Retina (tissue), 1 donor: Measurements from ENCODE around the gene SEMA6D.

Source experiments
- DNase-seq: peaks from one replicate; pipeline ENCODE4 v3.0.0-alpha.2; 2016

The SEMA6D gene

DNA sequence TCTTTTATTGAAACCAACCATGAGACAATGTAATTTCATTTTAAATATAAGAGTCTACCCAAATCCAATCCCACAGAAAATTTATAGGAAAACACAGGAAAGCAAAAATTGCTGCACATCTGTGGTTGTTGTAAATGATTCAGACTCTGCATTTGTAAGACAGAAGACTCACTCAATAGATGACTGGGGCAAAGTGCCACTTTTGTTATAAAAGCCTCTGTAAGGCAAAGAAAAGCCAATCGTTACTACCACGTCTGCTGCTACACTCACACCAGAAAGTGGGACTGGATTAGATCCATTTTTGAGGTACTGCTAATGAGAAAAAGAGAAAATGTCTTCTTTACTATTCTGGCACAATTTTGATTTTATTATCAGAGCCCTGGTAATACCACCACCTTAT, 74.9 kb downstream of the SEMA6D start:
- DNase-seq = no peak

DNA sequence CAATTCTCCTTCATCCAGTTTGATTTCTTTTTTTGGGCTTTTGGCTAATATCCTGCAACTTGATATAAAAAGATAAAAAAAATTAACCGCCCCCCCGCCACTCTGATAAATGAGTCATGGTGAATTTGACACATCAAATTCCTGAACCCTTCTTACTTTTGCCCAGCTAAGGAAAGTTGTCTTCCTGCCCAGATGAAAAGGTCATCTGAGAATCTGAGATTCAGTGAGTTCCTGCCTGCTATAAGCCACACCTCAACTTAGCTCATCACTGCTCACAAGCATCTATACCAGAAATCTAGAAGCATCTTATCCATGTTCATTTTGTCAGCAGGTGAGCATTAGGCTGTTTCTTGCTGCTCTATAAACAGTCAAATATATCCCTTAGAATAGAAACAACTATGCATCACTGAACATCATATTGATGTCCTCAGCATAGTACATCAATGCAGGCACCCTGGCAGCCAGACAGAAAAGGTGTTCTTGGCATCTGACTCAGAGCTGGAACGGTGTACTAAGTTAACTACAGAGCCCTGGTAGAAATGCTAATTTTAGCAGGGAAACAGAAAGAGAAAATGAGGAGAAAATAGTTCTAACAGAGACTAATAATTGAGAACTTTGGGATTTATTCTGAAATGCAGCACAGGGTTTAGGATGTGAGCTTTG, 77.1 kb downstream of the SEMA6D start:
- no peak for DNase-seq

DNA sequence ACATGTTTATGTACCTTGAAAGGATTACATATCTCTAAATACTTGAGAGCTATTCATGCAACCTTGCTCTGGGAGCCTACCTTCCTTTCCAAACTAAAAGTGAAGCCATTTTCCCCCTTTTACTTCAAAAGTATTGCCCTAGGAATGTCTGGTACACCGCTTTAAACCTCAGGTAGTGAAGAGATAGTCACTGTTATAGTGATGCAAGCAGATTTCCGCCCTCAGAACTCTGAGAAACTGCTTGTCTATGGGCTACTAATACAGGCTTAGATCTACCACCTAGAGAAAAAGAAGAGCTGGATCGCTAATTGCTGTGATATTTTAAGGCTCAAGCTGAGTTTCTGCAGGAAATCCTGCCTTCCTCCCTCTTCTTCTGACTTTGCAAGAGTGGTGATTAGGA, 78.6 kb downstream of the SEMA6D start:
- no peak for DNase-seq

DNA sequence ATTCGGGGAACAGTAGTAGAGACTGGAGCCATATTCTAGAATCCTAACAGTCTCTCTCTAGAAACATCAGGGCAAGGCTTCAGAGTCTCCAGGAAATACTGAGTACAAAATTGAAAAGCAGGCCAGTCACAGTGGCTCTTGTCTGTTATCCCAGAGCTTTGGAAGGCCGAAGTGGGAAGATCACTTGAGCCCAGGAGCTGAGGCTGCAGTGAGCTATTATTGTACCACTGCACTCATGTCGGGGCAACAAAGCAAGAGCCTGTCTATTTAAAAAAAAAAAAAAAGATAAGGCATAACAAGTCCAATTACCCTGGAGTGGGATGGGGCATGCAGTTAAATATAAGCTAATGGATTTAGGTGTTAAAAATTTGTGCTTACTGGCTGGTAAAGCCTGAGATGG, 79.0 kb downstream of the SEMA6D start:
- DNase-seq = no peak

DNA sequence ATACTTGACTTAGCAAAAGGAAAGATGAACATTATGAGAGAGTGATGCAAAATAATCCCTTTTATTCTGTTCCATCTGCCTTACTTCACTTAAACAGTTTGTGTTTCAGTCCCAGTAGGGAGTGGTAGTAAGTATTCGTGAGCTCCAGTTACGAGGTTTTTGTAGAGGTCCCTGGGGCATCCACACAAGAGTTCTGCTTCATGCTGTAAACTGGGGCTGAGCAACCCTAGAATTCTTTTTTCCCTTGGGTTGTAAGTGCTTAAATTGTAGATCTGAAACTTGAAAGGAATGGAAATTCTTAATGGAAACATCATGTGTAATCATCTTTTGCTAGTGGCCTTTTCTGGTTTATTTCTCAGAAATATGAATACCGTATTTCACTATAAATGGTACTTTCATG, 79.5 kb downstream of the SEMA6D start:
- no peak for DNase-seq

DNA sequence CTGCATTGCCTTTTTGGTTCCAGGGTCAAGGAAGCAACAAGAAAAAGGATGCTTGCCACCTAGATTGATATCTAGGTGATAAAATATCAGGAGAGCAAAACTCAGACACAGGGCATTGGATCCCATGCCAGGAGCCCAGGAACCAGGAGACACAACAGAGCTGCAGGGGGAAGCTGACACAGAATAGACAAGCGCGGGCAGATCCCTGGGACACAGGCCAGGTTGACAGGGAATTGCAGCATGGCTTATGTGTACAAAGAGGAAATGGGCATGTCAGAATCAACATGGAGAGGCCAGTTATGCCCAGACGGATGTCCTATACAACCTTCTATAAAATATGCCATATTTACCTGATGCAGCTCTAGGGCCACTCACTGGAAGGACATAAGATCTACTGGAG, 84.2 kb downstream of the SEMA6D start:
- no peak for DNase-seq

DNA sequence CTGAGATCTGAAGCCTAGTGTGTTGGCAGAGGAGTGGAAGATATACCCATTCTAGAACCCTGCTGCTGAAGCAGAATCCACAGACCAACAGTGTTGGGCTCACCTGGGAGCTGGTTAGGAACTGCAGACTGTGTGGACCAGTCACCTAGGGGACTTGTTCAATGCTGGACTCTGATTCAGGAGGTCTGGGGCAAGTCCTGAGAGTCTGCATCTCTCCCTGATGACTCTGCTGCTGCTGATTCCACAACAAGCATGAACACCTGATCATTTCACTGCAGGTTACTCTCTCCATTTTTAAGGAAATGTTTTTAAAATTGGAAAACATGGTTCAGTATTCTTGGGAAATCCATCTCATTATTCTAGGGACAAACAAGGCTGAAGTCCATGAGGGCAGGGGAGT, 84.9 kb downstream of the SEMA6D start:
- no peak for DNase-seq

DNA sequence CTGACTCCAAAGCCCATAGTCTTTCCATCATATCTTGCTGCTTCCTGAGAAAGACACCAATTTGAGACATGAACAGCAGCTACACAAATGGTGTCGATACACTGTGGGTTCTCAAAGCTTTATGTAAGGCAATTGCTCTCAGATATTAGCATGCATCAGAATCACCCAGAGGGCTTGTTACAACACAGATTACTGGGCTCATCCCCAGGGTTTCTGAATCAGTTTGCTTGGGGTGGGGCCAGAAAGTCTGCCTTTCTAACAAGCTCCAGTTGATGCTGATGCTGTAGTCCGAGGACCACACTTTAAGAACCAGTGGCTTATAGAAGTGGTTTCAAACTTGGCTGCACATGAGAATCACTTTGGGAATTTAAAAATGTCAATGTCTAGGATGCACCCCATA, 86.5 kb downstream of the SEMA6D start:
- no peak for DNase-seq

DNA sequence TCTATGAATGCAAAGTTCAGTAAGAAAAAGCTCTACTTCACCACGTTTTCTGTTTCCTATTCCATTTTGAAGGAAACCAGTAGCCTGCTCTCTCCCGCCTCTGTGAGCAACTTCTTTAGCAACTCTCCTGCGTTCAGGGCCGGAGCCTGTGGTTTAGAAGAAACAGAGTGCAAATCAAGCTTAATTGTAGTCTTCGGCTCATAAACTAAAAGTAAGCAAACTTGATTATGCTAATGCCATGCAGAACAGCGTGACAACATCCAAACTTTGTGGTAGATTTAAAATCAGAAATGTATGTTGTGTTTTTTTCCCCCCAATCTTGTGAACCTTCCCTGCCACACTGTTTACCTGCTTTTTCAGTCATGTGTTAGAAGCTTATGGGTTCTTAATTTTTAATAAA, 87.4 kb downstream of the SEMA6D start:
- DNase-seq = no peak

DNA sequence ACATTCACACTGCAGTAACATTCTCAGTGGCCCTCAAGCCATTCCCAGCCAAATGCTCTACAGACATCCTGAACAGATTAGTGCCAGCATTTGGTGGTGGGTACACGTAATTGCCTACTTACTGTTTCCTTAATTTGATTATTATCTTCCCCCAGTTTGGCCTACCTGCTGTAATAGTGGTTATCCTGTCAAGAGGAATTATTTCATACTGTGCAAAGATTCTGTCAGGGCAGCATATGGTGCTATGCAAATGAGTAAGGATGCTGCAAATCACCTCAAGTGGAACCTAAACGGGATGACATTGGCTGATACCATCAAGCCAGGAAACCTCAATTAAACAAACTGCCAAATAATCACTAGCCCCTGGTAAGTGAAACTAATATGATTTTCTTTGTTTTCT, 88.7 kb downstream of the SEMA6D start:
- DNase-seq = peak; percentile 19

DNA sequence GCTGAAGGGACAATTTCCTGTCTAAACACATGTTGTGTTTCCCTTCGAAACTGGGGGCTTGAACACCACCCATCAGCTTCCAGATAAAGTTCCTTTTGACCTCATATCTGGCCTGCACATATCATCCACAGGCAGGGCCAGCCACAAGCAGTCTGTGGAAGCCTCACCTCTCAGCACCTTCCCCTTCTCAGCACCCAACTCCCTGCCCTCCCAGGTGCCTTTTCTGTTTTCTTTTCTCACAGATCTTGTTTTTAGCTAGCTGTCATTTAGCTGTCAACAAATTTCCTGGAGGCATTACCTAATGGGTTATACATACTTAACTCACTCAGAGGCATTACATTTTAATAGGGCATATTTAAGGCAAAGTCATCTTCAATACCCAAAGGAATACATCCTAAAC, 93.9 kb downstream of the SEMA6D start:
- no peak for DNase-seq

DNA sequence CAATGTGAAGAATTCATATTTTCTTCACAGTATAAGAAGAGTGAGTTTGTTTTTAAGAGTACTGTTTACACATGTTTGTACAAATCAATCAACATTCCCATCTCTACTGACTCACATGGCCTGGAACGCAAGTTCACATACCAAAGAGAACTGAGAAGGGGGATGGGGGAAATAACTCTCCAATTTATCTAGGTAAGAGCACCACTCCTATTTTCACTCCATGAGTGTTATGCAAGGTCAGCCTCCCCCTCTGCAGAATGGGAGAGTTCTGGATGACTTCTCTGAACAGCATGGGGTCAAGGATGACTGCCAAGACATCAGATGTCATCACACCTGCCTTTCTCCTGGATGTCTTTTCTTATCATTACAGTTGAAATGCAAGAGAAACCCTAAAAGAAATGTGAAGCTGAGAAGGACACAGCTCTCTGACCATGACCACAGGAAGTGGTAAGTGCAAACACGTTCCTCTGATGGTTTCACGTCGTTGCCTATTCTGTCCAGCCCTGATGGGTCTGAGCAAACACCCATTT, 95.2 kb downstream of the SEMA6D start:
- no peak for DNase-seq

DNA sequence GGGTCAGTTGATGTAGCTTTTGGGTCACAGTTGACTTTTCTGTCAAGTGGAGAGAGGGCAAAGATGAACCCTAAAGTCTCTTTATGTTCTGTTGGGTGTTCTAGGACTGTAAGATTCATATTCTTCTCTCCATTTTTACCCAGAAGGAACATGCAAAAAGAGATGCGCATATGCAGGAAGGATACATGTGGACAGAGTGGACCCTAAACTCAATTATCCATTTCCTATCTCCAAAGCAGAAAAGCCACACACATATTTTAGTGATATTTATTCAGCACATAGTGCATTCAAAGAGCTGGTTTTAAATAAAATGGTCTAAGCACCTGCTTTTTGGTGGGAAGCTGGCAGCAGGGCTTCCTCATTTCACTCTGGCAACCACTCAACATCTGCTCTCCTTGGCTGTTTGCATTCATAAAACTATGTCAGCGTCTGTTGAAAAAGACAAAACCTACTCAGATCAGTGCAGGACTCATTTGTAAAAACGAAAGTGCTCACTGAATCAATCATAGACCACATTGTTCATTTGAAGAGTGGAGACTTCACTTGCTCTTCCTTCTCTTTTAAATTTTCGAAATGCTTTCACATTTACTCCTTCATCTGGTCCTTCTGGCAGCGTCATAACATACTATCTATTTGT, 96.6 kb downstream of the SEMA6D start:
- no peak for DNase-seq

DNA sequence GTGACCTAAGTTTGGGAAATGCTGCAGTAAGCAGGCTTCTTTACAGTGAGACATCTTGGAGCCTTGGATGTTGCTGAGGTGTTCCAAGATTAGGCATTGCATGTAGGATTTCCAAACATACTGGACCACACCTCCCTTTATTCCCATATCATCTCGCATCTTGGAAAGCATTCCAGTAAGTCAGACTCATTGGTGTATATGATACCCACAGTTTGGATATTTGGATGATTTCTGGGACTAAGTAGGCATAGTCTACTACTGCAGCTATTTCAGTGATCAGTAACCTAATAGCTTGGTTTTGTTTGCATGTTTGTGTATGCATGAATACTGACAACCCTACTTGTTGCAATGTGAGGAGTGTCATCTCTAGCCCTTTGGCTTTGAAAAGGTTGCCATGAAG, 97.3 kb downstream of the SEMA6D start:
- no peak for DNase-seq

DNA sequence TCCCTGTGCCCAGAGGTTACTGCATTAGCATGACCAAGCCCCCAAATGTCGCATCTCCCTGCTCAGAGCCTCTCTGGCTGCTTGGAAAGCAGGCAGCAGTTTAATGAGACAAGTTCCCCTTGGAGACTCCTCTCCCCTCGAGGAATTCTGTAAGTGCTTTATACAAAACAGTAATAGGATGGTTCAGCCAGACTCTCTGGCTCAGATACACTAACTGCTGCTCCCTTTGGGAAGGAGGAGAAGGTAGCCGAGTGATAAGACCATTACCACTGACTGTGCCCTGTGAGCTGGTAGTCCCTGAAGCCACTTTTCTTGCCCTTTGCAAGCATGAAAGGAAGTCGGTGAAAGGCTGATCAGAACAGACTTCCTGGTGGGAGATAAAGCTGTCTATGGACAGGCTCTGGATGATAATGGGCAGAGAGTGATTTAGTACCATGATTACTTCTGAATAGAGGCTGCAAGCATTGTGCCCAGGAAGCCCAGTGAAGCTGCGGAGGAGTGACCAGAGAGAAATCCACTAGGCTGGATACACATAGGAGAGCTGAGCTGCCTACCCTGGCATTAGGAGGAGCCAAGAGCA, 100.8 kb downstream of the SEMA6D start:
- peak; percentile 54 for DNase-seq

DNA sequence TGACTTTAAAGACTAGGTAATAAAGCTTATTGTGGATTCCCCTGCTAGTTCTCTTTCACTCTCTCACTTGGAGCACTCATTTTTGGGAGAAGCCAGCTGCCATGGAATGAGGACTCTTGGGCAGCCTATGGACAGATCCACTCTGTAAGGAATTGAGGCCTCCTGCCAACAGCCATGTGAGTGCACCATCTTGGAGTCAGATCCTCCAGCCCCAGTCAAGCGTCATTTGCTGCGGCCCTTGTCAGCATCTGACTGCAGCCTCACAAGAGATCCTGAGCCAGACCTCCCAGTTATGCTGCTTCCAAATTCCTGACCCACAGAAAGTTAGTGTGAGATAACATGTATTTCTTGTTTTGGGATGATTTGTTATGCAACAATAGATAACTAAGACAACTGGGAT, 101.9 kb downstream of the SEMA6D start:
- no peak for DNase-seq

DNA sequence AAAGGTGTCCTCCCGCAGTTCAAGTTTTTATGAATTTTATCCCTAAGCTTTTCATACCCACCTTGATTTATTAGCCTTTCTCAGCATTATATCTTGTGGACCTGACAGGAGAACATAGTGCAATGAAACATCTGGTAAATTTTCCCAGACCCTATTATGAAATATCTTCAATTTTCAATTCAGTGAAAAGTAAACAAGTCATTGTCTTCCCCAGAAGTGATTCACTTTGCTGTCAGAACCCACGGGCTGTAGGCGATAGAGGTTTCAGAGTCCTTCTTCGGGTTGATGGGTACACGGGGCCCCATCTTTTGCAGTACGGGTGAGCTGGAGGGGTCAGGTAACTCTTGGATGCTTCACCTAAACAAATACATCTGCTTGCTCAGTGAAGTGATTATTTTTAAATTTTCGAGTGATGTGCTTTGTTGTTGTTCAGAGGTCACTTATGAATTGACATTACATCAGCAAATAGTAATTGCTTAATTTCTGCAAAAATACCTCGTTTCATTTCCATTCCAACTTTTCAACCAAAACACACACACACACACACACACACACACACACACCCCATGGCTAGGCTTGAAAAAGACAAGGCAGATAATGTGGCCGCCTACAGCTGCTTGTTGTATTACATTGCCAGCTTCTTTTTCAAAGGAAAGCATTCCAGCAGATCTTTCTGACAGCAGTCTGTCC, 102.9 kb downstream of the SEMA6D start:
- no peak for DNase-seq

DNA sequence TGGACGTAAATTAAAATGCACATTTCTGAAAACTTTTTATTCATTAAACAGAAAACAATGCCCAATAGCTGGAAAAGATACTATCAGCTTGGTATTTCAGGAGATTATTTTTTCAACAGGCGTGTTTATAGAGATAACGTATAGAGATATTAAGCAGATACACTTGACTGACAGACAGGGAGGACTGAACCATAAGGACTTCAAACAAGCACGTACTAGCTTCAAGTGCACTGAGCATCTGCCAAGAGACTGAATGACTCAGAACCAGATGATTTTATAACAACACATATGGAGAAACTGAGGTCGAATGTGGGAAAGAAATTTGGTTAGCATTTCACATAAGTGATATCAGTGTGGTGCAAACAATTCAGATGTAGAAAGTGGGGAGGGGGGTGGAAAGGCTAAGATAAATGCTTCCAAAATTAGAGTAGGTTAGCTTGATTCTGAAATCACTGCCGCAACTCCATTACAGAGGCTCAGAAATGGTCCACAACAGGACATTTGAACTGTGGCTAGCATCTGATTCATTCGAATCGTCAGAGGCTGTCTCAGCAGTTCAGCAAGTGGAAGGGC, 103.5 kb downstream of the SEMA6D start:
- DNase-seq = no peak

DNA sequence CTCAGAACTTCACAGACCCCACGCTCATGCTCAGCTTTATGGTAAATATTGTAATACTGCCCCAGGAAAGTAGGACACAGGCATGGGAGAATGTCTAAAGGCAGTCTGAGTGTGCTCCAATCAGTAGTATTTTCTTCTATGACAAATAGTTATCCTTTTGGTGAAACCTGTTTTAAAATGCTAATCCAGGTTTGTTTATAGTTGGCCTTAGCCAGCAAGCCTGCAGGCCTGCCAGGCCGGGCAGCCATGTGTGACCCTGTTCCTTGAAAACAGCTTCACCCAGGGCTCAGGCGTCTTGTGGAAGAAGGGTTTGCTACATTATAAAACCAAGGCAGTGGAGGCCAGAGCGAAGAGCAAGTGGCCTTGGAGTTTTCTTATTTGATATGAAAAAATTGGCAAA, 104.7 kb downstream of the SEMA6D start:
- no peak for DNase-seq
